Natural killer cell treated with Interleukin-12 subunit alpha and Interleukin-12 subunit beta and Interleukin-15 and Interleukin-18, amount 100 ng/mL, for 72 hours (primary cell): ENCODE data around the gene AQP3. TPM values are rescaled to one million over a fixed set of nuclear protein-coding genes. Genes with fewer than 3 reads are reported as not detected.

Experiments used
- ATAC-seq, 2 donors: fragments of 150-1000 bp; cut with Tn5 transposase in 1 of 2; sonication (Bioruptor Pico), chemical (Tn5 transposase) in 1 of 2; 2 replicates each; pipeline ENCODE4 v1.10.0; 2021
- DNase-seq: peaks from one replicate; pipeline ENCODE4 v3.0.0; 2022; ENCODE audit warnings: low spot score
- H3K27ac Mint-ChIP-seq, 2 donors: 1 replicate in 1 of 2; 2 replicates in 1 of 2; pipeline ENCODE4 v1.8.0; 2022; ENCODE audit warnings: mixed read lengths in 2 of 2, mild to moderate bottlenecking in 1 of 2, moderate library complexity in 1 of 2
- H3K27me3 Mint-ChIP-seq, 2 donors: 1 replicate in 1 of 2; 2 replicates in 1 of 2; pipeline ENCODE4 v1.8.0; 2022; ENCODE audit warnings: mixed read lengths in 2 of 2
- H3K36me3 Mint-ChIP-seq: one replicate; pipeline ENCODE4 v1.8.0; 2022; ENCODE audit warnings: mixed read lengths
- H3K4me1 Mint-ChIP-seq, 2 donors: 1 replicate in 1 of 2; 2 replicates in 1 of 2; pipeline ENCODE4 v1.8.0; 2022; ENCODE audit warnings: low read depth in 2 of 2, mixed read lengths in 2 of 2, mild to moderate bottlenecking in 1 of 2
- H3K4me3 Mint-ChIP-seq: one replicate; pipeline ENCODE4 v1.8.0; 2022; ENCODE audit warnings: mixed read lengths
- H3K9me3 Mint-ChIP-seq: 2 replicates; pipeline ENCODE4 v1.8.0; 2022; ENCODE audit warnings: mixed read lengths
- total RNA-seq, 2 donors: library from RNA; stranded (reverse); gene quantifications; one replicate each; pipeline ENCODE4 v1.2.3, GENCODE V29; 2022

Gene AQP3
- total RNA-seq, 2 donors from 2014 or later = 1.4 to 1.9 TPM

GRCh38 chr9:33468797-33469621 is 21.6 kb upstream of the AQP3 start:
- Mint-ChIP-seq H3K4me3 (no peak overlapping the region), H3K4me1 (peaks cover 17 to 22% of the 10 kb centered on the region in 2 donors), H3K9me3 (no peaks in the 10 kb centered on the region), H3K27me3 (no peaks in the 10 kb centered on the region), H3K36me3 (peaks cover 13% of the 10 kb centered on the region), H3K27ac (no peak overlapping the region)
- peak; percentile 53 for DNase-seq
- no peak for ATAC-seq

DNA sequence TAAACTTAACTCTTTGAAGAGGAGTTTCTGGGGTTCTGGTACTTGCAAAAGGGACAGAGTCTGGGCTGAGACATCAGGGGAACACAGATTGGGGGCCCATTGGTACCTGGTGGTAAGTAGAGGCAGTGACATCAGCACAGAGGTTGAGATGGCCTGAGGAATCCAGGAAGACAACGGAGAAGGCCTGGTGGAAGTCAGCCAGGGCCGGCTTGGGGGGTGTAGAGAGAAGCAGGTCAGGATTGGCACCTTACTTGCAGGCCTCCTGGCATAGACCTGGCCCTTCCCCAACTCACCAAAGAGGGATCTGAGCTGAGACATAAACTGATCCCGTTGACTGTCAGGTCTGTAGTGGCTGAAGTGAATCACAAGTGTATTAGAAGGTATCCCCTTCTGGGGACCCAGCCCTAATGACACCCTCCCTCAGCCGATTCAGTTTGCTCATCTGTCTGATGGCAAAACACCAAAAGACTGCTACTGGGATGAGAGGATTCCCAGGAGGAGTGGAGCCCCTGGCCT is 20.9 kb upstream of the AQP3 start:
- H3K36me3 Mint-ChIP-seq = peaks cover 13% of the 10 kb centered on the region
- H3K27ac Mint-ChIP-seq = no peak overlapping the region

GRCh38 chr9:33467526-33467925 is 20.1 kb upstream of the AQP3 start:
- DNase-seq (peak; percentile 59), ATAC-seq (no peak)
- no peak overlapping the region for H3K4me3 Mint-ChIP-seq
- H3K27ac Mint-ChIP-seq = no peak overlapping the region
- H3K27me3 Mint-ChIP-seq = no peaks in the 10 kb centered on the region
- no peaks in the 10 kb centered on the region for H3K9me3 Mint-ChIP-seq
- peaks cover 10 to 14% of the 10 kb centered on the region in 2 donors for H3K4me1 Mint-ChIP-seq
- H3K36me3 Mint-ChIP-seq = peaks cover 17% of the 10 kb centered on the region

More for the DNA sequence above, 20.9 kb upstream of the AQP3 start:
- peak; percentile 25 for DNase-seq
- Mint-ChIP-seq H3K27me3 (no peaks in the 10 kb centered on the region), H3K4me1 (peaks cover 12 to 16% of the 10 kb centered on the region in 2 donors), H3K4me3 (no peak overlapping the region), H3K9me3 (no peaks in the 10 kb centered on the region)
- ATAC-seq = no peak

DNA sequence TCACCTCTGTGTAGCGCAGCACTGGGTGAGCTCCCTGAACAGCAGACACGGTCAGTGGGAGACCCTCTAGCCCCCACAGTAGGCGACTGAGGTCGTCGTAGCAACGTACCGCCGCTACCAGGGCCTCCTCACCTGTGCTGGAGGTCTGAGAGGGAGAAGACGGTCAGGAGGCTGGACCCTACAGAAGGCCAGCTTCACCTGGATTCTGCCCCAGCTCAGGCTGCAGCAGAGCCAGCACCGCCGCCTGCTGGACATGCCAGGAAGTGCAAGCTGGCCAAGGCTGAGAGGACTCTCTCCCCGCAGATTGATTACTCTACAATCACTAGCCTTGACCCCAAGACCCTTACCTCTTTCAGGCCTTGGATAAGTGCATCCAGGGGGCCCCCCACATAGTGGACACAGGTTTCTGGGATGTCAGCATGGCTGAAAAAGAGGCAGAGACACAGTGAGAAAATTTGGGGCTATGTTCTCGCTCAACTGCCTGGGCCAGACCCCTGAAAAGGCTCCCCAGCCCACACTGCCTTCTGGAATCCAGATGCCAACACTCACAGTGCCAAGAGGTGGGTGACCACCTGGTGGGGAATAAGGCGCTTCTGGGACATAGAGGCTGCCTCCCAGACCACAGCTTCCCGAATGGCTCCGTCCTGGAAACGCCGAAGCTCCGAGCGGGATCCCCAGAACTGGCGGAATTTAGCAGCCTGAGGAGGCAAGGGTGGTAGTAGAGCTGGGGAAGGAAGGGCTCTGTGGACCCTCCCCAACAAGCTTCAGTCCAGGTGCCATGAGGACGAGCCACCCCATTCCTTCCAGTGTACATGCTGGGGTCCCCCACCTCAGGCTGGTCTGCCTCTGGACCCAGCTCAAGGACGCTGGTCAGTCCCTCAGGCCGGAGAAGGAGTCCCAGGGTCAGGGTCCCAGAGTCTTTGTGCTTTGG is 19.4 kb upstream of the AQP3 start:
- ATAC-seq = peak in 1 of 2 donors; percentile 67
- no peaks in the 10 kb centered on the region for H3K27me3 Mint-ChIP-seq
- H3K9me3 Mint-ChIP-seq = no peaks in the 10 kb centered on the region
- peaks cover 17% of the 10 kb centered on the region for H3K36me3 Mint-ChIP-seq
- peaks cover 7% of the 10 kb centered on the region in 2 donors for H3K4me1 Mint-ChIP-seq
- DNase-seq = peak; percentile 71
- H3K4me3 Mint-ChIP-seq = no peak overlapping the region
- no peak overlapping the region for H3K27ac Mint-ChIP-seq

DNA sequence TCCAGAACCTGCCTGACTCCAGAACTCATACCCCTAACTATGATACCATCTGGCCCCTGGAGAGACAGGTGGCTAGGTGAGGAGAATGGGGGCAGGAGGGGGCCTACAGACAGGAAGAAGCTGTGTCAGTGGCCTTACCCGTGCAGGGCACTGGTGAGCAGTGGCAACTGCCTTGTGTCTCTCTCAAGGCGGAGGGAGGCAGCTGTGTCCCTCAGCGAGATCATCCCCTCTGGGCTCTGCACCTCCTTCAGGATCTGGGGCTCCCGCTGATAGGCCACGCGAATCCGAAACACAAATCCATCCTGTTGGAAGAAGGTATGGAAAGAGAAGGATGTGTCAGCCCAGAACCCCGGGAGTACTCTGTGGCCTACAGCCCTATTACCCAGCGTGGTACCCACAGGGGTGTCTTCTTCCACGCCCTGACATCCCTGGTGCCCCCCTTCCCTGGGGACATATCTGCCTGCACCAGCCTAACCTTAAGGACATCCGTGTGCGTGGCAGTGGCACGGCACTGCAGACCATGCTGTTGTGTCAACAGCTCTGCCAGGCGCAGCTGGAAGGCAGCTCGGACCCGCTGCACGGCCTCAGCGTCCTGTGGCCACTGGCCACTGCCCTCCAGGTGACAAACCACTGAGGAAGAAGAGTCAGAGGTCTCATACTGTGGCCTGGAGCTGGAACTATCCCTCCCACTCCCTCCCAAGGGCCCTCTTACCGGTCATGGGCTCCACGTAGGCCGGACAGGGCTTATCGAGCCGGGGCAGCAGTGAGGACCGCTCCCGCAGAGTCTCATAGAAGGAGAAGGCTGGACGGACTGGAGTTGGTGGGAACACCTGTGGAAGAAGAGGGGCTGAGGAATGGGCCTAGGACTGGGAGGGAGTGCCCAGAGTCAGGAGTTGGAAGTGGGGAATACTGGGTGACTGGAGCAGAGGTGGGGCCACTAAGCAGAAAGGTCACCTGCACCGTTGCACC is 18.5 kb upstream of the AQP3 start:
- peaks cover 0 to 2% of the 10 kb centered on the region in 2 donors for H3K4me1 Mint-ChIP-seq
- peaks cover 9% of the 10 kb centered on the region for H3K36me3 Mint-ChIP-seq
- no peak overlapping the region for H3K27ac Mint-ChIP-seq
- ATAC-seq = no peak
- H3K9me3 Mint-ChIP-seq = no peaks in the 10 kb centered on the region
- peak; percentile 38 for DNase-seq
- no peak overlapping the region for H3K4me3 Mint-ChIP-seq
- no peaks in the 10 kb centered on the region for H3K27me3 Mint-ChIP-seq

DNA sequence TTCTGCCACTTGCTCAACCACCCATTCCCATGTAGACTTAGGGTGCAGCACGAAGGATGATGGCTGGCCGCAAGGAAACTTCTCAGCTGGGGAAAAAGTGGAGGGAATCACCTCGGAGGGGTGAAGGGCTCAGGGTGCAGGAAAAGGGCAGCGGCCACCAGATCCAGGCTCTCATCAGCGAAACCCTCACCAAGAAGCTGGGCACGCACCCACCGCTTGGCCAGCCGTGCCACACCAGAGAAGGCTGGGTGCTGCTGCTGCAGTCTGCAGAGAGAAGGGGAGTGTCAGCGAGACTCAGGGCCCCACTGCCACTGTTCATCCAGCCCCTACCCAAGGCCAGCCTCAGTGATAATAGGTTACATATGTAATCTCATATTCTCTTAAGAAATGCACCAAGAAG is 17.7 kb upstream of the AQP3 start:
- DNase-seq = peak; percentile 20
- Mint-ChIP-seq H3K4me1 (no peaks in the 10 kb centered on the region), H3K4me3 (no peak overlapping the region), H3K27me3 (no peaks in the 10 kb centered on the region), H3K9me3 (no peaks in the 10 kb centered on the region), H3K27ac (no peak overlapping the region), H3K36me3 (peaks cover 9% of the 10 kb centered on the region)
- no peak for ATAC-seq

GRCh38 chr9:33464045-33464636 is 16.7 kb upstream of the AQP3 start:
- DNase-seq (no peak), ATAC-seq (no peak)
- H3K36me3 Mint-ChIP-seq = peaks cover 9% of the 10 kb centered on the region
- H3K4me3 Mint-ChIP-seq = no peak overlapping the region
- no peaks in the 10 kb centered on the region for H3K9me3 Mint-ChIP-seq
- H3K27me3 Mint-ChIP-seq = no peaks in the 10 kb centered on the region
- no peaks in the 10 kb centered on the region for H3K4me1 Mint-ChIP-seq
- no peak overlapping the region for H3K27ac Mint-ChIP-seq

GRCh38 chr9:33463151-33463550 is 15.8 kb upstream of the AQP3 start:
- no peak overlapping the region for H3K27ac Mint-ChIP-seq
- no peak for ATAC-seq

GRCh38 chr9:33461492-33461891 is 14.1 kb upstream of the AQP3 start:
- DNase-seq = no peak
- Mint-ChIP-seq H3K27me3 (no peaks in the 10 kb centered on the region), H3K4me3 (no peak overlapping the region), H3K4me1 (peaks cover 3 to 7% of the 10 kb centered on the region in 2 donors), H3K36me3 (peaks cover 9% of the 10 kb centered on the region), H3K27ac (no peak overlapping the region), H3K9me3 (no peaks in the 10 kb centered on the region)
- no peak for ATAC-seq

More at GRCh38 chr9:33463151-33463550, 15.8 kb upstream of the AQP3 start:
- Mint-ChIP-seq H3K36me3 (peaks cover 9% of the 10 kb centered on the region), H3K9me3 (no peaks in the 10 kb centered on the region), H3K4me3 (no peak overlapping the region), H3K4me1 (peaks cover 3 to 7% of the 10 kb centered on the region in 2 donors), H3K27me3 (no peaks in the 10 kb centered on the region)
- no peak for DNase-seq

GRCh38 chr9:33460854-33461253 is 13.5 kb upstream of the AQP3 start:
- ATAC-seq (no peak), DNase-seq (no peak)
- Mint-ChIP-seq H3K36me3 (peaks cover 9% of the 10 kb centered on the region), H3K27me3 (no peaks in the 10 kb centered on the region), H3K4me3 (no peak overlapping the region), H3K27ac (no peak overlapping the region), H3K9me3 (no peaks in the 10 kb centered on the region), H3K4me1 (peaks cover 3 to 7% of the 10 kb centered on the region in 2 donors)

GRCh38 chr9:33459115-33459514 is 11.7 kb upstream of the AQP3 start:
- DNase-seq (no peak), ATAC-seq (no peak)
- Mint-ChIP-seq H3K27ac (no peak overlapping the region), H3K9me3 (no peaks in the 10 kb centered on the region), H3K4me1 (peaks cover 3 to 7% of the 10 kb centered on the region in 2 donors), H3K36me3 (peaks cover 4% of the 10 kb centered on the region), H3K4me3 (no peak overlapping the region), H3K27me3 (no peaks in the 10 kb centered on the region)

GRCh38 chr9:33458444-33458843 is 11.1 kb upstream of the AQP3 start:
- Mint-ChIP-seq H3K27me3 (no peaks in the 10 kb centered on the region), H3K9me3 (no peaks in the 10 kb centered on the region), H3K36me3 (peaks cover 4% of the 10 kb centered on the region), H3K4me3 (no peak overlapping the region), H3K4me1 (peaks cover 3 to 7% of the 10 kb centered on the region in 2 donors), H3K27ac (no peak overlapping the region)
- DNase-seq (no peak), ATAC-seq (peak in 1 of 2 donors; percentile 53)
